HEK293T (cell line): ENCODE results near the gene THEMIS2.

ENCODE experiments used
- ARNT ChIP-seq: fragments of 450-650 bp; IDR thresholded peaks from 2 replicates; pipeline ENCODE4 v1.6.1; 2017; ENCODE audit warnings: mild to moderate bottlenecking
- BHLHE40 ChIP-seq: fragments of 450-650 bp; IDR thresholded peaks from 2 replicates; pipeline ENCODE4 v1.6.1; 2016; ENCODE audit warnings: mild to moderate bottlenecking, moderate library complexity, borderline replicate concordance
- CTBP1 ChIP-seq: fragments of 450-650 bp; IDR thresholded peaks from 2 replicates; pipeline ENCODE4 v1.6.1; 2016; ENCODE audit warnings: borderline replicate concordance
- FOXA1 ChIP-seq: fragments of 450-650 bp; IDR thresholded peaks from 2 replicates; pipeline ENCODE4 v1.6.1; 2016; ENCODE audit warnings: mild to moderate bottlenecking
- FOXK2 ChIP-seq: fragments of 450-650 bp; IDR thresholded peaks from 2 replicates; pipeline ENCODE4 v1.6.1; 2016; ENCODE audit warnings: mild to moderate bottlenecking
- HDGF ChIP-seq: fragments of 450-650 bp; IDR thresholded peaks from 2 replicates; pipeline ENCODE4 v1.6.1; 2017; ENCODE audit warnings: antibody characterized with exemption, borderline replicate concordance
- L3MBTL2 ChIP-seq: fragments of 450-650 bp; conservative IDR thresholded peaks from 2 replicates; pipeline ENCODE4 v1.6.1; 2016; ENCODE audit warnings: mild to moderate bottlenecking
- NFRKB ChIP-seq: fragments of 450-650 bp; IDR thresholded peaks from 2 replicates; pipeline ENCODE4 v1.6.1; 2016; ENCODE audit warnings: mild to moderate bottlenecking, moderate library complexity
- SP1 ChIP-seq: fragments of 450-650 bp; IDR thresholded peaks from 2 replicates; pipeline ENCODE4 v1.6.1; 2017
- TARDBP ChIP-seq: fragments of 450-650 bp; IDR thresholded peaks from 2 replicates; pipeline ENCODE4 v1.6.1; 2016
- TF ChIP-seq, protein P1 (sequence below): fragments of 450-650 bp; IDR thresholded peaks from 2 replicates; pipeline ENCODE4 v1.6.1; 2016

DNA sequence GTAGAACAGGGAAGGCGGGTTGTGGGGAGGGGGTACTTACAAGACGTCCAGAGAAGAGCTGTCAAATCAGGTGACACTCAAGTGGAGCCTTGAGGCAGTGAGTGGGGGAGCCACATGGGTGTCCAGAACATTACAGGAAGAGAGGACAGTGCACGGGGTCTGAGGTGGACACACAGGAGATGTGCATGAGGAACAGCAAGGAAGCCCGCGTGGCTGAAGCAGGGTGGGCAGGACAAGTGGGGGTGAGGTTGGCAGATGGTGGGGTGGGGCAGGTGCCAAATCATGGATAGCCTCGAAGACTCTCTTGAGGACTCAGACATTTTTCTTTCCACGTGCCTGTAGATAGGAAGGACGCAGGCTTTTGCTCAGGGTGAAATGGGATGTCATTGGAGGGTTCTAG is 63.4 kb downstream of the THEMIS2 start:
- TF ChIP-seq CTBP1 (no peak), HDGF (no peak), ARNT (no peak), BHLHE40 (no peak), FOXA1 (no peak), NFRKB (no peak), L3MBTL2 (no peak), FOXK2 (no peak), TARDBP (no peak), SP1 (no peak)
- TF ChIP-seq, protein P1, sequence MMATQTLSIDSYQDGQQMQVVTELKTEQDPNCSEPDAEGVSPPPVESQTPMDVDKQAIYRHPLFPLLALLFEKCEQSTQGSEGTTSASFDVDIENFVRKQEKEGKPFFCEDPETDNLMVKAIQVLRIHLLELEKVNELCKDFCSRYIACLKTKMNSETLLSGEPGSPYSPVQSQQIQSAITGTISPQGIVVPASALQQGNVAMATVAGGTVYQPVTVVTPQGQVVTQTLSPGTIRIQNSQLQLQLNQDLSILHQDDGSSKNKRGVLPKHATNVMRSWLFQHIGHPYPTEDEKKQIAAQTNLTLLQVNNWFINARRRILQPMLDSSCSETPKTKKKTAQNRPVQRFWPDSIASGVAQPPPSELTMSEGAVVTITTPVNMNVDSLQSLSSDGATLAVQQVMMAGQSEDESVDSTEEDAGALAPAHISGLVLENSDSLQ = no peak
